GM21825 (cell line): ENCODE data around the gene VTI1A.
"Not testable (repeated sequence)": the region's sequence is repeated elsewhere in the genome, so short reads cannot be mapped to it uniquely, and the experiment has no call there.

Experiments used
- ATAC-seq: cut with Tn5 transposase; IDR thresholded peaks from one replicate; pipeline ENCODE4 v1.9.1; 2021; ENCODE audit warnings: mild to moderate bottlenecking, moderate library complexity; ENCODE audit not compliant: unreplicated experiment

VTI1A gene

DNA sequence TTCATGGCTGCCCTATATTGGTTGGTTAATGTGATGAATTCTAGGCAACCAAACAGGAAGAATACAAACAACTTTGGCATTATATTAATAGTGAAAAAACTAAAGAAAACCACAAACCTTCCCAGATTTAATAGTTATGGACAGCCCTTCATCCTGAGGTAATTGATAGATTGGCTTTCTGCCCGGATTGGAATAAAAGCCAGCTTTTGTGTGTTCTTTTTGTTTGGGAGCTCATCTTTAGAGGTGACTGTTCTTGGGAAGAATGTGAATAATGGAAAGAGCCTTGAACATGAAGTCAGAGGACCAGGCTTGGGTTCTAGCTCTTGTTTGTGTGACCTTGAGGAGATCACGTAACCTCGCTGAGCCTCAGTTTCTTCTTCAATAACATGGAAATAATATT is 92.3 kb downstream of the VTI1A start:
- ATAC-seq, result no peak

DNA sequence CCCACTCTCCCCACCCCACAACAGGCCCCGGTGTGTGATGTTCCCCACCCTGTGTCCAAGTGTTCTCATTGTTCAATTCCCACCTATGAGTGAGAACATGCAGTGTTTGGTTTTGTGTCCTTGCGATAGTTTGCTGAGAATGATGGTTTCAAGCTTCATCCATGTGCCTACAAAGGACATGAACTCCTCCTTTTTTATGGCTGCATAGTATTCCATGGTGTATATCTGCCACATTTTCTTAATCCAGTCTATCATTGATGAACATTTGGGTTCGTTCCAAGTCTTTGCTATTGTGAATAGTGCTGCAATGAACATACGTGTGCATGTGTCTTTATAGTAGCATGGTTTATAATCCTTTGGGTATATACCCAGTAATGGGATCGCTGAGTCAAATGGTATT is 95.8 kb downstream of the VTI1A start:
- not testable (repeated sequence) for ATAC-seq

DNA sequence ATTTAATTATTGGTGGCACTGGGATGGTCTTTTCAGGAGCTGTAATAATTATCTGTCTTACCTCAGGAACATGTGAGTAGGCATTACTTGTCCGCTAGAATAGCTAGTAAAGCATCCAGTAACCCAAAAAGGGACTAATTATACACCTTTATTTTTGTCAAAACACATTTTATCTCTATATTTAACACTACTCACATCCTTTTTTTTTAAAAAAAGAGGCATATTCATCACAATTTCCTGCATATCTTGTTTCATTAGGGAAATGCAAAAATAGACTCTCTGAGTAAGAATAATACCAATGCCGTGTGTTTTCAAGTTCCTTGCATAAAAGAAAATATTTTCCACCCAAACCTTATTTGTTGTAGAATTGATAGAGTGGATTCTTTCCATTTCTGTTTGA is 99.5 kb downstream of the VTI1A start:
- no peak for ATAC-seq

DNA sequence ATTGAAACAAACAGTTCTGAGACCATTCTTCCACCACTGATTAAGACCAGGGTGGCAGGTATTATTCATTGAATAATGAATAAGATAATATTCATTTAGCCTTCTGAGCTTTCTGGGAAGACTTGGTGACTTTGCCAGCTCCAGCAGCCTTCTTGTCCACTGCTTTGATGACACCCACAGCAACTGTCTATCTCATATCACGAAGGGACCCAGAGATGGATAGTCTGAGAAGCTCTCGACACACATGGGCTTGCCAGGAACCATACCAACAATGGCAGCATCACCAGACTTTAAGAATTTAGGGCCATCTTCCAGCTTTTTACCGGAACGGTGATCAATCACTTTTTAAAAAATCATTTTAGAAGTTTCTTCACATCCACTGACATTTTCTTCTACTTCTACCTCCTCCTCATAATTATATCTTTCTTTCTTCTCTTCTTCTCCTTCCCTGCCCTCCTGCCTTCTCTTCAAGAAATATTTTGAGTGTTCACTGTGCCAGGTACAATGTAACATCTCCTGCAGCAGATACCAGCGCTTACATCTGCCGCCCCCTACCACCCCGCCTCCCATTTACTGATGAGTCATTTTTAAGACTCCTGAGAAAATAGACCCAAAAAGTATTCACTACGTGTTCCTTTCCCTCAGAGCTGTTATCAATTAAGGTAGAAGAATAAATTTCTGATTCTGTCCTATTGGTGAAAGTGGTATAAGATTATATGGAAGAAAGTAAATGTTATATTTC is 101.7 kb downstream of the VTI1A start:
- no peak for ATAC-seq

GRCh38 chr10:112552593-112553110 is 105.6 kb downstream of the VTI1A start:
- no peak for ATAC-seq

DNA sequence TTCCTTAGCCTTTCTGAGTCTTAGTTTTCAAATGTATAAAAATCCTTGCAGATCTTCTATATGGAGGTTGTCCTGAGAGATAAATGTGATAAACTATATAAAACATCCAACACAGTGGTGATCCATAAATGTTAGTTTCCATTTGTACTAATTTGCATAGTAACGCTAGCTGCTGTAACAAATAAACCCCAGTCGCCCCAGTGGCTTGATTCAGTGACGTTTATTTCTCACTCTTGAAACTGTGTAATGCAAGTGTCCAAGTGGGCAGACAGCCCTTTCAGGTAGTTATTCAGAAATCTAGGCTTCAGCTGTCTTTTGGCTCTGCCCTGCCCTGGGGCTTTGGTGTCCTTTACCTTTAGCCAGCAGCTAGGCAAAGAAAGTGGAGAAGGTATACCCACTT is 106.3 kb downstream of the VTI1A start:
- no peak for ATAC-seq

GRCh38 chr10:112554263-112554662 is 107.2 kb downstream of the VTI1A start:
- ATAC-seq, result no peak

DNA sequence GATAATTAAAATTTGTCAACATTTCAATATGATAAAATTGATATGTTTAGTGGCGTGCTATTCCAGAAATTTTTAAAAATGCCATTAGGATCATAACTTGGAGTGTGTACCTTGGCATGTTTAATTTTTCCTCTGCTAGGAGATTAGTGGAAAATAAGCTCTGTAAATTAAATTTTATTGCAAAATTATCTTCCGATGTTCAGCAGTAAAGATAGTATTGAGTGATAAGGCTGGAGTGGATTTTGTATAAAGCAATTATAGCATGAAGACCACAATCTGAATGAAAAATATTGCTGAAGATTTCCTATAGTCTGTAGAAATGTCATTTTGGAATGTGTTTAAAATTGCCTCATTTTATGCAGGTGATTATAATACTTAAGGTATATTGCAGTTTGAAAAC is 110.2 kb downstream of the VTI1A start:
- no peak for ATAC-seq

GRCh38 chr10:112558476-112559142 is 111.6 kb downstream of the VTI1A start:
- no peak for ATAC-seq

GRCh38 chr10:112559349-112559748 is 112.3 kb downstream of the VTI1A start:
- no peak for ATAC-seq

DNA sequence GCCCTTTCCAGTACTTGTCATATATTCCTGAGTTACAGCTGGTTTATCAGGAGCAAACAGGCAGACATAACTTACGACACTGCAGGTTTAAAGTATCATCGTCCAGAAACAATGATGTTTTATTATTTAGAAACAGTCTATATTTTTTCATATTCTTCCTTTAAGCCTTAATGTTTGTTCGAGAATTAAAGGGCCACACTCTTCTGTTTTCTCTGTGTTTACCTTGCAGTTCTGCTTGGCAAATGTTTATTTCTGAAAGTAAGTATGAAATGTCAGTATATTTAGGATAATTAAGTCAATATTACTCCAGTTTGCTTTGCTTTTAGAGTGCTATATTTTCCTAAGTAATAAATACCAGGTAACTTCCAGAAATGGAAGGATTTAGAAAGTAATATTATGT is 115.1 kb downstream of the VTI1A start:
- ATAC-seq, result no peak

DNA sequence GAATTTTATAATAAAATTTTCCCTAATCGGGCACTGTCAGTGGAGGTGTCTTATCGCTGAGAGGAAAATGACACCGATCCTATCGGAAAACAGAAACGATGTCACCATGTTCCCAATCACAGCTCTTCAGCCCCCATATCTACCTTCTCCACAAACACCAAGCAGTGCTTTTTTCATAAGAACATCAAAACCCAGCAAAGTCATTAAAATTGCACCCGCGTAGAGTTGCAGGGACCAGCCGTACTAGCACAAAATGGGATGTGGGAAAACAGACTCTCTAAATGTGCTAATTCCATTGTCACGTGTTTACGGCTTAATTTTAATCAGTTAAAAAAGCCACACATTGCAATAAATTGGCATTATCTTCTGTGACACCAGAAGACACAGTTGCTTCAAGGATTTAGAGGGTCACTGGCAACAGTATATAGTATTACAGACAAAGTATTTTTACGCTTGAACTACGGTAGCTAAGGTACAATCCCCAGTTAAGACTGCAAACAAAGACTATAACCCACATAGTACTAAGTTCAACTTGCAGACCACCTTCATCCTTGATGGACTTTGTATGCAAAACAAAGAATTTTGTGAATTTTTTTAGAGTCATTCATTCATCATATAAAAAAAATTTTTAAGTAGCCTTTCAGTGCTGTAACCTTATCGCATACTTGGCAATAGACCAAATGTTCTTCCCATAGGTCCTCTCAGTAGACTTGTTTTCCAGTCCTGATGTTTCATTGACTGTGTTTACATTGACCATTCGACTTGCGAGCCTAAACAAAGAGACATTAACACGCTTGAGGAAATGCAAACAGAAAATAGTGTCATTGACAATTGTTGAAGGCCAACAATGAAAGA is 116.0 kb downstream of the VTI1A start:
- ATAC-seq, result no peak

GRCh38 chr10:112564337-112564736 is 117.3 kb downstream of the VTI1A start:
- no peak for ATAC-seq

DNA sequence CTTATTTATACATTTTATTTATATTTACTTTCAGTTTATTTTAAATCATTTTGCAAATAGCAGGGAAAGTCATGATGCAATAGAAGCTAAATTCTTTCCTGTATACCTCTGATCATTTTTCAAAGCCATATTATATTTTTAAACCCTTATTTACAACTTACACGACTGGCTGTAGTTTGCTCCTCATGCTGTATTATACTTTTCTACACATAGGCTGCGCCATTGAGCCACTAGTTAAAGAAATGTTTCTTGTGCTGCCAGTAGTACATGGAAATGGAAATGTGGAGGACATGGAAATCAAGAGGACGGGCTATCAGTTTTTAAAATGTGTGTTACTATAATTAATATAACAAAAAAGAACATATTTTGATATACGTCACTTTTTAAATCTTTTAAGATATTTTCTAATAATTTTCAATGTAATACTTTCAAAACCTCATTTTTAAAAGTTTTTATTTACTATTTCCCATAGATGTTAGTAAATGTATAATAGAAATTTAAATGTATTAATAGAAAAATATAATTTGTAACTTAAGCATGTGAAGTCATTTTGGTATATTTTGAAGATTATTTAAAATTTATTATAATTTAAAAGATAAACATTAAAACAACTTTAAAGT is 118.5 kb downstream of the VTI1A start:
- ATAC-seq, result no peak

- ATAC-seq, result no peak
Measured at GRCh38 chr10:112570585-112570984, 123.6 kb downstream of the VTI1A start.

DNA sequence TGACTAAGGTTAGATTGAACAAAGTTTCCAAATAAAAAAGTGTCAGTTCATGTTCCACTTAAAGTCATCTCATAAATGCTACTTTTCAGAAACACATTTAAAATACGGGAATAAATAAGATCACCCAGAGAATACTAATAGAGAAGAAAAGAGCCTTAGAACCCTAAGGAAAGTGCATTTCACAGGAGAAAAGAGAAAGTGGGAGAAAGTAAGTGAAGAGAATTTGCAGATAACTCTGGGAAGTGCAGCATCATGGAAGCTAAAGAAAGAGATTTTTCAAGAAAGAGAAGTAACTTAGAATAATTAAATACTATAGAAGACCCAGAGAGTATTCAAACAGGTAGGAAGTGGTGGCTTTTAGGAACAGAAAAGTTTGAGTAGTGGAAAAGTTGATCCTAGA is 132.6 kb downstream of the VTI1A start:
- ATAC-seq, result no peak

- ATAC-seq, result no peak
Measured at GRCh38 chr10:112580267-112580666, 133.3 kb downstream of the VTI1A start.

DNA sequence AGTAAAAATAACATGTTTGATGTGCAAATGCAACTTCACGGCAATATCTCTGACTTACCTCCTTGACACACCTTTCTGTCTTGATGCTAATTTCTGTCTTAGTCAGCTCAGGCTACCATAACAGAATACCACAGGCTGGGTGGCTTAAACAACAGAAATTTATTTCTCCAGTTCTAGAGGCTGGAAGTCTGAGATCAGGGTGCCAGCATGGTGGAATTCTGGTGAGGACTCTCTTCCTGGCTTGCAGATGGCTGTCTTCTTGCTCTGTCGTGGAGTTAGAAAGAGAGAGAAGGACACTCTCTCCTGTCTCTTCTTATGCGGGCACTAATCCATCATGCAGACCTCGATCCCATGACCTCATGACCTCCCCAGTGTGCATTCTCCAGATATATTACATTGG is 134.9 kb downstream of the VTI1A start:
- ATAC-seq, result no peak

- ATAC-seq, result no peak
Measured at GRCh38 chr10:112583236-112583939, 136.4 kb downstream of the VTI1A start.

- ATAC-seq, result no peak
Measured at GRCh38 chr10:112584276-112584675, 137.3 kb downstream of the VTI1A start.
